ENCODE measurements around the gene MAP6. TPM values are rescaled to one million over a fixed set of nuclear protein-coding genes. Genes with fewer than 3 reads are reported as not detected.

The MAP6 gene
- total and polyA plus RNA-seq, 10 of the 15 experiments (the other 5 are each of a cell fraction or from before 2014, with no cell fraction given): 0.06 to 0.19 (median 0.11) TPM; not detected in 5

GRCh38 chr11:75633409-75634066, 35.3 kb downstream of the MAP6 start (continued):
- TF ChIP-seq ZBTB40 (IDR thresholded peaks at IDR 0.05; ENCODE audit: borderline replicate concordance) (no peak), SIN3A (IDR thresholded peaks at IDR 0.05; ENCODE audit: low read depth, low read length) (no peak), MEF2A (IDR thresholded peaks at IDR 0.05; ENCODE audit: insufficient read depth, low read depth, low read length) (no peak)

DNA sequence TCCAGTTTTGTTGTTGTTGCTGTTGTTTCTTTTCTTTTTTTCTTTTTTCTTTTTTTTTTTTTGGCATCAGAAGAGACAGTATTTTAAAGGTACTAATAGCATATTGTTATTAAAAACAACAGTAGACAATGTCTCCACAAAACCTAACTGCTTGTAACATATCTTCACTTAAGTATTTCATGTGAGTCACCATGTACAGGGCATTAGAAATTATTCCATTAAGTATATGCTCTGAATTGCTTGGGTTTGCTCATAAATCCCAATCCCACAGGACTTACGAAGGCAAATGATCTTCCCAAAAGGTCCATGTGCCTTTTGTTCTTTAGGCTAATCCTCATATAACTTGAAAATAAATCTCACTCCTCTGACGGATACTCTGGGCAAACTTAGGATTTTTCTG, 35.9 kb downstream of the MAP6 start:
- Histone ChIP-seq H4K20me1 (ENCODE audit: control insufficient read depth, insufficient read depth) (no peaks in the 10 kb centered on the region), H3K27me3 (replicated peaks in 1 of 2; ENCODE audit: control insufficient read depth in 2 of 2, insufficient read depth in 2 of 2, low read length in 1 of 2) (no peaks in the 10 kb centered on the region; a peak in 1 of 4 replicates), H3K4me2 (ENCODE audit: control insufficient read depth, insufficient read depth) (no peak overlapping the region), H3K36me3 (ENCODE audit: control insufficient read depth in 2 of 2, insufficient read depth in 2 of 2, low read length in 1 of 2) (no peaks in the 10 kb centered on the region), H3K4me3 (no peak overlapping the region), H3K27ac (ENCODE audit: control insufficient read depth, insufficient read depth) (no peak overlapping the region), H3K4me1 (ENCODE audit: control insufficient read depth, insufficient read depth, low read length) (no peaks in the 10 kb centered on the region), H3K9me3 (replicated peaks; ENCODE audit: control insufficient read depth, insufficient read depth, low read length) (no peaks in the 10 kb centered on the region), H2AFZ (ENCODE audit: control insufficient read depth, low read depth, low read length) (no peak overlapping the region), H3K9ac (ENCODE audit: control insufficient read depth, insufficient read depth, low read length) (no peak overlapping the region), H3K79me2 (ENCODE audit: control insufficient read depth, insufficient read depth, low read length) (no peaks in the 10 kb centered on the region)
- ChIA-PET CTCF (interaction anchor here (1.5 kb wide), 1 partner anchor 35 kb away, joined by 7 read pairs; no protein-coding TSS in a partner anchor), RAD21 (ENCODE audit: unreplicated experiment) (no interaction called here), POLR2A (no interaction called here), SMC1A (ENCODE audit: uncharacterized antibody, unreplicated experiment) (no interaction called here)
- BruUV-seq (replicated peaks): no TSS peak
- WGBS (ENCODE audit: insufficient coverage, insufficient replicate concordance, low lambda C conversion rate, missing lambda C conversion rate): 50% methylated on average over 2 of the region's 2 CpGs
- ATAC-seq: no peak
- intact Hi-C loops (cut with micrococcal nuclease; ENCODE audit: unreplicated experiment): no loop called here
- no peak for DNase-seq (ENCODE audit: low read depth, low spot score)
- FAIRE-seq: no peak
- in situ Hi-C loops (cut with MboI): no loop called here
- no peak for TF ChIP-seq POLR2AphosphoS2 (IDR thresholded peaks at IDR 0.05; ENCODE audit: low read depth, low read length)
- TF ChIP-seq NFYB (IDR thresholded peaks at IDR 0.05; ENCODE audit: insufficient read depth, low read depth, low read length): no peak
- TF ChIP-seq, protein P1, sequence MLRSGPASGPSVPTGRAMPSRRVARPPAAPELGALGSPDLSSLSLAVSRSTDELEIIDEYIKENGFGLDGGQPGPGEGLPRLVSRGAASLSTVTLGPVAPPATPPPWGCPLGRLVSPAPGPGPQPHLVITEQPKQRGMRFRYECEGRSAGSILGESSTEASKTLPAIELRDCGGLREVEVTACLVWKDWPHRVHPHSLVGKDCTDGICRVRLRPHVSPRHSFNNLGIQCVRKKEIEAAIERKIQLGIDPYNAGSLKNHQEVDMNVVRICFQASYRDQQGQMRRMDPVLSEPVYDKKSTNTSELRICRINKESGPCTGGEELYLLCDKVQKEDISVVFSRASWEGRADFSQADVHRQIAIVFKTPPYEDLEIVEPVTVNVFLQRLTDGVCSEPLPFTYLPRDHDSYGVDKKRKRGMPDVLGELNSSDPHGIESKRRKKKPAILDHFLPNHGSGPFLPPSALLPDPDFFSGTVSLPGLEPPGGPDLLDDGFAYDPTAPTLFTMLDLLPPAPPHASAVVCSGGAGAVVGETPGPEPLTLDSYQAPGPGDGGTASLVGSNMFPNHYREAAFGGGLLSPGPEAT (IDR thresholded peaks at IDR 0.05; ENCODE audit: low read depth): no peak
- no peak for TF ChIP-seq HDAC2 (IDR thresholded peaks at IDR 0.05)
- TF ChIP-seq BMI1 (IDR thresholded peaks at IDR 0.05; ENCODE audit: borderline replicate concordance): no peak
- TF ChIP-seq ETV6 (conservative IDR thresholded peaks at IDR 0.05 in 1 of 2, IDR thresholded peaks at IDR 0.05 in 1 of 2; ENCODE audit: borderline replicate concordance in 1 of 2, low read depth in 1 of 2): no peak
- no peak for TF ChIP-seq CBX5 (IDR thresholded peaks at IDR 0.05; ENCODE audit: low read depth)
- TF ChIP-seq RUNX3 (IDR thresholded peaks at IDR 0.05; ENCODE audit: low read length): no peak
- no peak for TF ChIP-seq KDM1A (IDR thresholded peaks at IDR 0.05; ENCODE audit: borderline replicate concordance)
- no peak for TF ChIP-seq ESRRA (IDR thresholded peaks at IDR 0.05; ENCODE audit: low read length)
- TF ChIP-seq NRF1 (conservative IDR thresholded peaks at IDR 0.05; ENCODE audit: low read depth, low read length): no peak
- no peak for TF ChIP-seq CREB1 (IDR thresholded peaks at IDR 0.05; ENCODE audit: low read depth)
- TF ChIP-seq, protein P2, sequence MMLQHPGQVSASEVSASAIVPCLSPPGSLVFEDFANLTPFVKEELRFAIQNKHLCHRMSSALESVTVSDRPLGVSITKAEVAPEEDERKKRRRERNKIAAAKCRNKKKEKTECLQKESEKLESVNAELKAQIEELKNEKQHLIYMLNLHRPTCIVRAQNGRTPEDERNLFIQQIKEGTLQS (IDR thresholded peaks at IDR 0.05; ENCODE audit: borderline replicate concordance, extremely low read depth, low read depth, low read length): no peak

Data from GM12878 (cell line).